Activated T-helper 2 cell treated with anti-CD3 and anti-CD28 coated beads, Interferon-gamma antibody, Interleukin-2, Interleukin-4, amounts not matched to agents 10 μg/mL and 5 μg/mL and 100 μg/mL, durations not matched to agents 14 hours and 24 hours and 36 hours (primary cell): ENCODE results near the gene CLIP1. TPM values are rescaled to one million over a fixed set of nuclear protein-coding genes. Genes with fewer than 3 reads are reported as not detected.
"Not testable (repeated sequence)": the region's sequence is repeated elsewhere in the genome, so short reads cannot be mapped to it uniquely, and the experiment has no call there.

Experiments
- DNase-seq: peaks from one replicate; pipeline ENCODE4 v3.0.0; 2021; ENCODE audit warnings: low spot score
- H3K27ac Mint-ChIP-seq: one replicate; pipeline ENCODE4 v1.8.0; 2021; ENCODE audit warnings: mixed read lengths
- H3K27me3 Mint-ChIP-seq: one replicate; pipeline ENCODE4 v1.8.0; 2021; ENCODE audit warnings: low read depth, mixed read lengths
- H3K36me3 Mint-ChIP-seq: one replicate; pipeline ENCODE4 v1.8.0; 2021; ENCODE audit warnings: low read depth, mixed read lengths
- H3K4me1 Mint-ChIP-seq: one replicate; pipeline ENCODE4 v1.8.0; 2021; ENCODE audit warnings: low read depth, mixed read lengths
- H3K4me3 Mint-ChIP-seq: one replicate; pipeline ENCODE4 v1.8.0; 2021; ENCODE audit warnings: low read depth, mild to moderate bottlenecking, moderate library complexity, mixed read lengths
- H3K9me3 Mint-ChIP-seq: one replicate; pipeline ENCODE4 v1.8.0; 2021; ENCODE audit warnings: mixed read lengths
- intact Hi-C: fragments of 100-400 bp; cut with micrococcal nuclease; formaldehyde crosslinking; loops from one replicate; pipeline ENCODE4 v1.15.1; 2023
- total RNA-seq: library from RNA; stranded (reverse); gene quantifications from 2 replicates; pipeline ENCODE4 v1.2.3, GENCODE V29; 2022

The CLIP1 gene
- total RNA-seq, 1 donor from 2014 or later = 59.9 TPM

GRCh38 chr12:122382919-122383350, 39.5 kb downstream of the CLIP1 start:
- intact Hi-C loops = no loop called here
- no peaks in the 10 kb centered on the region for H3K27me3 Mint-ChIP-seq
- no peak overlapping the region for H3K4me3 Mint-ChIP-seq
- H3K4me1 Mint-ChIP-seq = peaks cover 7% of the 10 kb centered on the region
- peaks cover 9% of the 10 kb centered on the region for H3K36me3 Mint-ChIP-seq
- DNase-seq = no peak
- no peaks in the 10 kb centered on the region for H3K9me3 Mint-ChIP-seq
- no peak overlapping the region for H3K27ac Mint-ChIP-seq

DNA sequence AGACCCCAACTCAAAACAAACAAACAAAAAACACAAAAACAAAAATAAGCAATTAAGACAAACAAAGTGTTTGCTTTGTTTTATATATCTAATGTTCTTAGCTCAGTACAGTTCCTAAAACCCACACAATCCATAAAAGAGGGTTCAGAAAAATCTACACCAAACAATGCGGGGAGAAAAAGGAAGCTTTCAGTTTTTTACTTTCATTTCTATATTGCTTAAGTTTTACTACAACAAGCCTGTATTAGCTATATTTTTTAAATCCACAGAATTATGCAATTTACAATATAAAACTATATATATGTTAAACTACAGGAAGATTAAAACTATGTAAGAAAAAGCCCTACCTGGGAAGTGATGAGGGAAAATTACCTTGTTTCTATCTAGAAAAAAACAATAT, 41.4 kb downstream of the CLIP1 start:
- H3K27me3 Mint-ChIP-seq = no peaks in the 10 kb centered on the region
- DNase-seq = no peak
- intact Hi-C loops = no loop called here
- H3K4me1 Mint-ChIP-seq = peaks cover 6% of the 10 kb centered on the region
- no peaks in the 10 kb centered on the region for H3K9me3 Mint-ChIP-seq
- no peak overlapping the region for H3K4me3 Mint-ChIP-seq
- H3K36me3 Mint-ChIP-seq = peaks cover 21% of the 10 kb centered on the region
- peak overlapping the region; percentile 46 for H3K27ac Mint-ChIP-seq

DNA sequence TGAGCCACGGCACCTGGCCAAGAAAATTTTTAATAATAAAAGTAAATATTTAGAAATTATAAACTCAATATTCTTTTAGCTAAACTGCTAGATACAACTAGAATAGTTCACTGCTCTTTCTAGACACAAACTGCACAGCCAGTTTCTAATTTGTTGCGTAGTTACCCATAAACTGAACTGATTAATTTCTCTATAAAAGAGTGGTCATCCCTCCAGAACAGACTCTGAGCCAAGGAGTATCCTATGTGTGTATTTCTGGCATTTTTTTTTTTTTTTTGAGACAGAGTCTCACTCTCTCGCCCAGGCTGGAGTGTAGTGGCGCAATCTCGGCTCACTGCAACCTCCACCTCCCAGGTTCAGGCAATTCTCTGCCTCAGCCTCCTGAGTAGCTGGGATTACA, 45.7 kb downstream of the CLIP1 start:
- intact Hi-C loops = not testable (repeated sequence)

DNA sequence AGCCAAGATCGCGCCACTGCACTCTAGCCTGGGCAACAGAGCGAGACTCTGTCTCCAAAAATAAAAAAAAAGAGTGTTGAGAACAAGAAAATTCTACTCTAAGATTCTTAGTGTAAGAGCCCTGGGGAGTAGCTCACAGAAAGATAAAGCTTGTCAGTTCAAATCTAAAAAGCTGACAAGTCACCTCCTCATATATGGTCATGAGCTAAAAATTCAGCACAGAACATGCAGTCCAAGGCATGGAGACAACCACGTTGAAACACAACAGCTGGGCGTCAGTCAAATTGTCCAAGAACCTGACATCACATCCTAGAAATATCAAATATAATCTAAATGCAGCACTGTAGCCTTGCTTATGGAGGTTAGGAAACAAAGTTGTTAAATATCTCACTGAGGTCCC, 47.8 kb downstream of the CLIP1 start:
- intact Hi-C loops = no loop called here
- no peaks in the 10 kb centered on the region for H3K27me3 Mint-ChIP-seq
- no peak overlapping the region for H3K27ac Mint-ChIP-seq
- no peak for DNase-seq
- H3K9me3 Mint-ChIP-seq = no peaks in the 10 kb centered on the region
- no peak overlapping the region for H3K4me3 Mint-ChIP-seq
- H3K36me3 Mint-ChIP-seq = peaks cover 35% of the 10 kb centered on the region
- peaks cover 10% of the 10 kb centered on the region for H3K4me1 Mint-ChIP-seq

More for the DNA sequence above, 45.7 kb downstream of the CLIP1 start:
- not testable (repeated sequence) for H3K27me3 Mint-ChIP-seq, H3K4me3 Mint-ChIP-seq, H3K27ac Mint-ChIP-seq, DNase-seq, H3K9me3 Mint-ChIP-seq
- H3K4me1 Mint-ChIP-seq = peaks cover 11% of the 10 kb centered on the region
- H3K36me3 Mint-ChIP-seq = peaks cover 29% of the 10 kb centered on the region

DNA sequence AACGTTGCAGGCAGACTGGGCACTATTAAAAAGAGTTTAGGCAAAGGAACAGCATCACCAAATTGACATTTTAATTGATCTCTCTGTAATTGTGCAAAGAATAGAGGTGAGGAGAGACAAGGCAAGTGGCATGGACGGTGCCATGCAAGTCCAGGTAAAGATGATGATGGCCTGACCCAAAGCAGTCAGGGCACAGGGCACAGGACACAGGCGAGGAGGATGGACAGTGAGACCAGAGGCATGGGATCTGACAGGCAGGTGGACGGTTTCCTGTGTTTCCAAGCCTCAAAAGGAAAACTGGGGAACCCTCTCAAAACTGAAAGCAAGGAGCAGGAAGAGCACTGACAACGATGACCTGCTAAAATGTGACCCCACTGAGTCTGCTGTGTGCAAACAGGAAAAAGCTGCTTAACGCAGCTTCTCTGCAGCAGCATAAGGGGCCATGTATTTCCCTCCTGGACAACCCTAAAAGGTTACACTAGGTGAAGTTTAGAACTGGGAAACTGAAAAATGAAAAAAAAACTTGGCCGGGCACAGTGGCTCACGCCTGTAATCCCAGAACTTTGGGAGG, 50.9 kb downstream of the CLIP1 start:
- Mint-ChIP-seq H3K4me1 (peaks cover 21% of the 10 kb centered on the region), H3K36me3 (peaks cover 31% of the 10 kb centered on the region), H3K27ac (peak overlapping the region; percentile 53), H3K4me3 (no peak overlapping the region), H3K9me3 (no peaks in the 10 kb centered on the region), H3K27me3 (no peaks in the 10 kb centered on the region)
- DNase-seq = no peak
- intact Hi-C loops = no loop called here

DNA sequence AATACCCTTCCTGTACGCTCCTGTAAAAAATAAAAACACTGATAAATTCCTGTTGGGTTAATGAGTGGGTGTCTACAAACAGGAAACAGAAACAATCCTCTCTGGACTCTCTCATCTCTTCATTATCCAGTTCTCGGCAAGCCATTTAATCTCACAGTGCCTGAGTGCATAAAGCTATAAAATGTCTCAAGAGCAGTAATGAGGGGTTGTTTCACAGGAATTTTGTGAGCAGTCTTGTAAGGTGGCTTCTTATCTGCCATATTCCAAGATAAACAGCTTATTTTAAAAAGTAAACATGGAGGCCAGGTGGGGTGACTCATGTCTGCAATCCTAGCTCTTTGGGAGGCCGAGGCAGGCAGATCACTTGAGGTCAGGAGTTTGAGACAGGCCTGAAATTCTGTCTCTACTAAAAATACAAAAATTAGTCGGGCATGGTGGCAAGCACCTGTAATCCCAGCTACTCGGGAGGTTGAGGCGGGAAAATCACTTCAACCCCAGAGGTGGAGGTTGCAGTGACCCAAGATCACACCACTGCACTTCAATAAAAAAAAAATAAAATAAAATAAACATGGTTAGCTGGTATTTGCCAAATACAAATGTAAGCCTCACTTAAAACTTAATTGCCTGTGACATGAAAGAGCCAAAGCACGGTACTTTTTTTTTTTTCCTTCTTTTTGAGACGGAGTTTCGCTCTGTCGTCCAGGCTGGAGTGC, 54.0 kb downstream of the CLIP1 start:
- Mint-ChIP-seq H3K4me3 (no peak overlapping the region), H3K36me3 (peaks cover 37% of the 10 kb centered on the region), H3K9me3 (no peaks in the 10 kb centered on the region), H3K4me1 (peaks cover 19% of the 10 kb centered on the region), H3K27ac (no peak overlapping the region), H3K27me3 (no peaks in the 10 kb centered on the region)
- intact Hi-C loops = no loop called here
- no peak for DNase-seq

DNA sequence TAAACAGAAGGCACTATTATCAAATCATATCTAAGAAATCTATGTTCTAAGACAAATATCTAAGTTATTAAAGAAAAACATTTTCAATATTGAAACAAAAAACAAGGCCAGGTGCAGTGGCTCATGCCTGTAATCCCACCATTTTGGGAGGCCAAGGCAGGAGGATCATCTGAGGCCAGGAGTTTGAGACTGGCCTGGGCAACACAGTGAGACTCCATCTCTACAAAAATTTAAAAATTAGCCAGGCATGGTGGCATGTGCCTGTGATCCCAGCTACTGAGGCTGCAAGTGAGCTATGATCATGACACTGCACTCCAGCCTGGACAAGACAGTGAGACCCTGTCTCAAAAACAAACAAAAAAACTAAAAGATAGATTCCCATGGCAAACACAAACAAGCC, 54.8 kb downstream of the CLIP1 start:
- H3K36me3 Mint-ChIP-seq = peaks cover 40% of the 10 kb centered on the region
- H3K27ac Mint-ChIP-seq, H3K27me3 Mint-ChIP-seq, H3K9me3 Mint-ChIP-seq, H3K4me3 Mint-ChIP-seq, intact Hi-C loops, DNase-seq: not testable (repeated sequence)
- H3K4me1 Mint-ChIP-seq = peaks cover 18% of the 10 kb centered on the region

GRCh38 chr12:122366685-122367475, 55.6 kb downstream of the CLIP1 start:
- Mint-ChIP-seq H3K9me3 (no peaks in the 10 kb centered on the region), H3K36me3 (peaks cover 38% of the 10 kb centered on the region), H3K27ac (peak overlapping the region; percentile 21), H3K4me1 (peaks cover 16% of the 10 kb centered on the region), H3K27me3 (no peaks in the 10 kb centered on the region), H3K4me3 (no peak overlapping the region)
- intact Hi-C loops = no loop called here
- no peak for DNase-seq

- H3K27ac Mint-ChIP-seq, DNase-seq, intact Hi-C loops, H3K4me3 Mint-ChIP-seq, H3K9me3 Mint-ChIP-seq, H3K27me3 Mint-ChIP-seq: not testable (repeated sequence)
- Mint-ChIP-seq H3K4me1 (peaks cover 11% of the 10 kb centered on the region), H3K36me3 (peaks cover 41% of the 10 kb centered on the region)
These were observed 57.2 kb downstream of the CLIP1 start for GRCh38 chr12:122365226-122365625.

- Mint-ChIP-seq H3K9me3 (no peaks in the 10 kb centered on the region), H3K27ac (no peak overlapping the region), H3K4me1 (peaks cover 11% of the 10 kb centered on the region), H3K36me3 (peaks cover 46% of the 10 kb centered on the region), H3K4me3 (no peak overlapping the region), H3K27me3 (no peaks in the 10 kb centered on the region)
- intact Hi-C loops = no loop called here
- no peak for DNase-seq
These were observed 58.7 kb downstream of the CLIP1 start for GRCh38 chr12:122363782-122364181.

- intact Hi-C loops = no loop called here
- no peak for DNase-seq
- H3K4me3 Mint-ChIP-seq = no peak overlapping the region
- peaks cover 46% of the 10 kb centered on the region for H3K36me3 Mint-ChIP-seq
- H3K9me3 Mint-ChIP-seq = no peaks in the 10 kb centered on the region
- H3K27ac Mint-ChIP-seq = no peak overlapping the region
- H3K4me1 Mint-ChIP-seq = peaks cover 9% of the 10 kb centered on the region
- H3K27me3 Mint-ChIP-seq = no peaks in the 10 kb centered on the region
These were observed 59.7 kb downstream of the CLIP1 start for GRCh38 chr12:122362755-122363154.

DNA sequence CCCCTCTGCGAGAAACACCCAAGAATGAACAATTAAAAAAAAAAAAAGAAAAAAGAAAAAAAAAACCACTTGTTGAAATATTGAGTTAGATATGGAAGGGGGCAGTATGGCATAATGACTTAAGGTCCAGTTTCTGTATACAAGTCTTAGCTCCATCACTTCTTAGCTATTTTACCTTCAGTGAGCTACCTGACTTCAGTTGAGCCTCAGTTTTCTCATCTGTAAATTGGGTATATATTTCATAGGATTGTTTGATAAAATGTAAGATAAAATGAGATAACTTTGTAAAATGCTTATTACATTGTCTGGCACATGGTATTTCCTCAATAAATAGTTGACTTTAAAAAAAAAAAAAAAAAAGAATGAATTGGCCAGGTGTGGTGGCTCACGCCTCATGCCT, 64.1 kb downstream of the CLIP1 start:
- H3K4me1 Mint-ChIP-seq, H3K27ac Mint-ChIP-seq, H3K27me3 Mint-ChIP-seq, H3K9me3 Mint-ChIP-seq, H3K4me3 Mint-ChIP-seq, intact Hi-C loops, DNase-seq: not testable (repeated sequence)
- H3K36me3 Mint-ChIP-seq = peaks cover 49% of the 10 kb centered on the region

DNA sequence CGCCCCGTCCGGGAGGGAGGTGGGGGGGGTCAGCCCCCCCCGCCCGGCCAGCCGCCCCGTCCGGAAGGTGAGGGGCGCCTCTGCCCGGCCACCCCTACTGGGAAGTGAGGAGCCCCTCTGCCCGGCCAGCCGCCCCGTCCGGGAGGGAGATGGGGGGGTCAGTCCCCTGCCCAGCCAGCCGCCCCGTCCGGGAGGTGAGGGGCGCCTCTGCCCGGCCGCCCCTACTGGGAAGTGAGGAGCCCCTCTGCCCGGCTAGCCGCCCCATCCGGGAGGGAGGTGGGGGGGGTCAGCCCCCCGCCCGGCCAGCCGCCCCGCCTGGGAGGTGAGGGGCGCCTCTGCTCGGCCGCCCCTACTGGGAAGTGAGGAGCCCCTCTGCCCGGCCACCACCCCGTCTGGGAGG, 64.9 kb downstream of the CLIP1 start:
- H3K4me1 Mint-ChIP-seq, H3K4me3 Mint-ChIP-seq, H3K9me3 Mint-ChIP-seq, DNase-seq, H3K27ac Mint-ChIP-seq, H3K27me3 Mint-ChIP-seq, intact Hi-C loops: not testable (repeated sequence)
- H3K36me3 Mint-ChIP-seq = peaks cover 50% of the 10 kb centered on the region
